Left lung (tissue), 10 donors: Measurements from ENCODE around the gene AKAP9. TPM values are rescaled to one million over a fixed set of nuclear protein-coding genes. Genes with fewer than 3 reads are reported as not detected.
"Not testable (repeated sequence)": the region's sequence is repeated elsewhere in the genome, so short reads cannot be mapped to it uniquely, and the experiment has no call there.

Source experiments
- ATAC-seq: fragments of 200-7000 bp; cut with Tn5 transposase; one replicate; pipeline ENCODE4 v1.9.1; 2020; ENCODE audit warnings: moderate library complexity
- DNase-seq, 4 donors: peaks; one replicate each; pipeline ENCODE4 v3.0.0-alpha.2; 2013 to 2020
- H3K27ac ChIP-seq, 2 donors: fragments of 200-600 bp; sonication (generic) in 1 of 2; one replicate each; pipeline versions ENCODE4 v1.5.0 to v1.8.0; 2020 to 2021
- H3K27me3 ChIP-seq, 2 donors: fragments of 200-600 bp; sonication (generic) in 1 of 2; one replicate each; pipeline versions ENCODE4 v1.5.0 to v1.8.0; 2020 to 2021
- H3K36me3 ChIP-seq, 2 donors: fragments of 200-600 bp; sonication (generic) in 1 of 2; one replicate each; pipeline versions ENCODE4 v1.5.0 to v1.8.0; 2020 to 2021
- H3K4me1 ChIP-seq, 2 donors: fragments of 200-600 bp; one replicate each; pipeline ENCODE4 v1.8.0; 2021
- H3K4me3 ChIP-seq, 2 donors: fragments of 200-600 bp; sonication (generic) in 1 of 2; one replicate each; pipeline versions ENCODE4 v1.5.0 to v1.8.0; 2020 to 2021; ENCODE audit warnings: mild to moderate bottlenecking in 1 of 2
- H3K9me3 ChIP-seq, 2 donors: fragments of 200-600 bp; sonication (generic) in 1 of 2; one replicate each; pipeline versions ENCODE4 v1.5.0 to v1.8.0; 2020 to 2021
- intact Hi-C, 2 donors: fragments of 100-400 bp; cut with DNase I; formaldehyde crosslinking; loops; one replicate each; pipeline versions ENCODE4 v1.11.2 to v1.14.2; 2022
- polyA plus RNA-seq, 6 donors: library from polyadenylated mRNA; unstranded; fragments of 120-200 nt; gene quantifications; one replicate each; pipeline ENCODE4 v1.2.1, GENCODE V29; 2013; ENCODE audit not compliant: insufficient read length in 6 of 6
- total RNA-seq, 2 donors: library from RNA; stranded (reverse); fragmentation: NEBNext Ultra II Directional; extraction: Animal tissue kit (Norgen Biotek cat#: 25700); gene quantifications; one replicate each; pipeline ENCODE4 v1.2.1, GENCODE V29; 2021
- TF ChIP-seq, protein P1 (sequence below), 2 donors: fragments of 200-600 bp; sonication (generic) in 1 of 2; IDR thresholded peaks; one replicate each; pipeline versions ENCODE4 v1.5.0 to v1.8.0; 2021; ENCODE audit warnings: antibody characterized with exemption in 2 of 2
- donor health status: DM: no; HTN: yes; CAD: no.
- donor health status: DM: no; HTN: no; CAD: no.

The AKAP9 gene
- total and polyA plus RNA-seq, 8 donors: 57.5 to 105 (median 88.9) TPM

DNA sequence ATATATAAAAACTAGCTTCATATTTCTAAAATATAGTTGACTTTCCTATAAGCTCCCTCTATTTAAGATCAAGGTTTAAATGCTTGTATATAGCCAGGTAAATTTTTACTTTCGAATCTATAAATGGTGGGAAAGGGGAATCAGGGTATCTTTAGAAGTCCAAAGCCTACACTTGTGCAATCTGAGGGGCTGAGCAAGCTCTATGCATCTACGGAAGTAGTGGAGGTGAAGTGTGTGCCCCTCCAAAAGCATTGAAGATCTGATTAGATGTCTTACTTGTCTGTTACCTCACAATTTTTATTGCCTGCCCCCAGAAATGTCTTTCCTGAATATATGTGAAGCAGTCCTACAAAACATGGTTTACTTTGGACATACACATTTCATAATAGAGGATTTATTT, 1.6 kb downstream of the AKAP9 start:
- Histone ChIP-seq H3K4me1 (peaks cover 13 to 38% of the 10 kb centered on the region in 2 donors), H3K27ac (no peak overlapping the region), H3K4me3 (peak overlapping the region; percentile 68 to 78), H3K27me3 (no peaks in the 10 kb centered on the region), H3K9me3 (no peaks in the 10 kb centered on the region), H3K36me3 (no peaks in the 10 kb centered on the region)
- TF ChIP-seq, protein P1, sequence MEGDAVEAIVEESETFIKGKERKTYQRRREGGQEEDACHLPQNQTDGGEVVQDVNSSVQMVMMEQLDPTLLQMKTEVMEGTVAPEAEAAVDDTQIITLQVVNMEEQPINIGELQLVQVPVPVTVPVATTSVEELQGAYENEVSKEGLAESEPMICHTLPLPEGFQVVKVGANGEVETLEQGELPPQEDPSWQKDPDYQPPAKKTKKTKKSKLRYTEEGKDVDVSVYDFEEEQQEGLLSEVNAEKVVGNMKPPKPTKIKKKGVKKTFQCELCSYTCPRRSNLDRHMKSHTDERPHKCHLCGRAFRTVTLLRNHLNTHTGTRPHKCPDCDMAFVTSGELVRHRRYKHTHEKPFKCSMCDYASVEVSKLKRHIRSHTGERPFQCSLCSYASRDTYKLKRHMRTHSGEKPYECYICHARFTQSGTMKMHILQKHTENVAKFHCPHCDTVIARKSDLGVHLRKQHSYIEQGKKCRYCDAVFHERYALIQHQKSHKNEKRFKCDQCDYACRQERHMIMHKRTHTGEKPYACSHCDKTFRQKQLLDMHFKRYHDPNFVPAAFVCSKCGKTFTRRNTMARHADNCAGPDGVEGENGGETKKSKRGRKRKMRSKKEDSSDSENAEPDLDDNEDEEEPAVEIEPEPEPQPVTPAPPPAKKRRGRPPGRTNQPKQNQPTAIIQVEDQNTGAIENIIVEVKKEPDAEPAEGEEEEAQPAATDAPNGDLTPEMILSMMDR (IDR thresholded peaks at IDR 0.05): no peak
- intact Hi-C loops: no loop called here
- DNase-seq: no peak
- no peak for ATAC-seq

DNA sequence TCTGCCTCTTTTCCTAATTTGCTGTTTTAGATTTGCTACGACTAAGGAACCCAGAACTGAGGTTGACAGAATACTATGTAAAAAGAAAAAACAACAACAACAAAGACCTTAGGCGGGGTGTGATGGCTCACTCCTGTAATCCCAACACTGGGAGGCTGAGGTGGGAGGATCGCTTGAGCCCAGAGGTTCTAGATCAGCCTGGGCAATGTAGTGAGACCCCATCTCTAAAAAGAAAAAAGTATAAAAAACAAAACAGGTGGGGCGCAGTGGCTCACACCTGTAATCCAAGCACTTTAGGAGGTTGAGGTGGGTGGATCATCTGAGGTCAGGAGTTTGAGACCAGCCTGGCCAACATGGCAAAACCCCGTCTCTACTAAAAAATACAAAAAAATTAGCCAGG, 4.3 kb downstream of the AKAP9 start:
- intact Hi-C loops, H3K27ac ChIP-seq, ATAC-seq: not testable (repeated sequence)

DNA sequence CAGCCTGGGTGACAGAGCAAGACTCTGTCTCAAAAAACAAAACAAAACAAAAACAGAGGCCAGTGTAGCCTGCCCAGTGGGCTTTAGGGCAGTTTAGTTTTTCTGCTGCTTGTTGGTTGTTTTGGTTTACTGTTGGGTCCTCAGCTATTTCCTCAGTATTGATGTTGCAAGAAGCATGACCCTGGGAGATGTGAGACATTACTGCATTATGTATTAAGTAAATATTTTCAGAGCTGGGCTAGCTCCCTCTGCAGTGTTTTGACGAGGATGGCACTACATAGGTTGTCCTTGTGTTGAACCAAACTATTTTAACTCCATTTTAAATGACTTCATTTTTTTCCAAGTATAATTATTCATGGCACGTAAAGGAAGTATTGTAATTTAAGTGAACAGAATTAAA, 4.8 kb downstream of the AKAP9 start:
- peak; percentile 3 for ATAC-seq
- H3K27me3 ChIP-seq: no peaks in the 10 kb centered on the region
- DNase-seq: peak in 2 of 4 donors; percentile 67 to 85
- no peaks in the 10 kb centered on the region for H3K9me3 ChIP-seq
- peaks cover 13 to 38% of the 10 kb centered on the region in 2 donors for H3K4me1 ChIP-seq
- H3K4me3 ChIP-seq: no peak overlapping the region
- intact Hi-C loops: no loop called here
- no peak overlapping the region for H3K27ac ChIP-seq
- TF ChIP-seq, protein P1 (IDR thresholded peaks at IDR 0.05): no peak
- H3K36me3 ChIP-seq: no peaks in the 10 kb centered on the region

More for the DNA sequence above, 4.3 kb downstream of the AKAP9 start:
- H3K27me3 ChIP-seq, H3K9me3 ChIP-seq, H3K4me3 ChIP-seq, H3K36me3 ChIP-seq, DNase-seq: not testable (repeated sequence)
- H3K4me1 ChIP-seq: peaks cover 13 to 38% of the 10 kb centered on the region in 2 donors

DNA sequence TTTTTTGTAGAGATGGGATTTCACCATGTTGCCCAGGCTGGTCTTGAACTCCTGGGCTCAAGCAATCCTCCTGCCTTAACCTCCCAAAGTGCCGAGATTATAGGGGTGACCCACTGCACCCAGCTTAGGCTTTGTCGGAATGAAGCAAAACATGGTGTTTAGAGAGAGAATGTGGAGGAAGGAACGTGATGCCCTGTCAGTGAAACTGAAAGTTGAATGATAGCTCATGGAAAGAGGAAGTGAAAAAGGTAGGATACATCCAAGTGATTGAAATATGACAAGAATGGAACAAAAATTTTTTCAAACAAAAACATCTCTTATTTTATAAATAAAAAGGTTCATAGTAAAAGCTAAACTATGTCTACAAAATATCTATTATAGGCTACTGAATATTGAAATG, 5.9 kb downstream of the AKAP9 start:
- no peak for DNase-seq
- H3K4me3 ChIP-seq: no peak overlapping the region
- intact Hi-C loops: no loop called here
- ATAC-seq: no peak
- H3K27ac ChIP-seq: peak overlapping the region in 1 of 2 donors; percentile 10
- H3K27me3 ChIP-seq: no peaks in the 10 kb centered on the region
- no peaks in the 10 kb centered on the region for H3K9me3 ChIP-seq
- H3K4me1 ChIP-seq: peaks cover 13 to 38% of the 10 kb centered on the region in 2 donors
- no peaks in the 10 kb centered on the region for H3K36me3 ChIP-seq
- TF ChIP-seq, protein P1 (IDR thresholded peaks at IDR 0.05): no peak

DNA sequence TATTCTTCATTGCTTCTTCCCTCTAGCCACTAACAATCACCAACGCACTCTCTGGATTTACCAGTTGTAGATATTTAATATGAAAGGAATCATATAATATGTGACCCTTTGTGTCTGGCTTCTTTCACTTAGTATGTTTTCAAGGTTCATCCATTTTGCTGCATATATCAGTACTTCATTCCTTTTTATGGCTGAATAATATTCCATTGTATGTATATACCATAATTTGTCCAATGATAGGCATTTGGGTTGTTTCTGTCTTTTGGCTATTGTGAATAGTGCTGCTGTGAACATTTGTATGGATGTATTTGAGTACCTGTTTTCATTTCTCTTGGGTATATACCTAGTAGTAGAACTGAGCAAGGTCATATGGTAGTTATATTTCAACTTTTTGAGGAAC, 7.3 kb downstream of the AKAP9 start:
- H3K27ac ChIP-seq: no peak overlapping the region
- no peaks in the 10 kb centered on the region for H3K9me3 ChIP-seq
- H3K27me3 ChIP-seq: no peaks in the 10 kb centered on the region
- peaks cover 8 to 27% of the 10 kb centered on the region in 2 donors for H3K4me1 ChIP-seq
- H3K36me3 ChIP-seq: no peaks in the 10 kb centered on the region
- DNase-seq: no peak
- intact Hi-C loops: no loop called here
- no peak overlapping the region for H3K4me3 ChIP-seq
- TF ChIP-seq, protein P1 (IDR thresholded peaks at IDR 0.05): no peak
- ATAC-seq: no peak
